RWPE2 (cell line): Measurements from ENCODE around the gene TMEM151A.

Experiments
- ATAC-seq: fragments of 200-7000 bp; cut with Tn5 transposase; 3 replicates; pipeline ENCODE4 v1.9.1; 2021; ENCODE audit warnings: low read depth
- DNase-seq: peaks from one replicate; pipeline ENCODE4 v3.0.0-alpha.2; 2020; ENCODE audit warnings: low spot score
- H3K27ac ChIP-seq: fragments of 450-650 bp; 2 replicates; pipeline ENCODE4 v1.5.1; 2017; ENCODE audit warnings: mild to moderate bottlenecking; ENCODE audit not compliant: poor library complexity, severe bottlenecking
- H3K27me3 ChIP-seq: fragments of 250-450 bp; sonication (Bioruptor Pico); 2 replicates; pipeline ENCODE4 v1.5.1; 2021; ENCODE audit warnings: mild to moderate bottlenecking, moderate library complexity; ENCODE audit not compliant: insufficient read depth, poor library complexity, severe bottlenecking
- H3K36me3 ChIP-seq: fragments of 250-450 bp; sonication (Bioruptor Pico); 2 replicates; pipeline ENCODE4 v1.5.1; 2020; ENCODE audit warnings: low read depth, mild to moderate bottlenecking, moderate library complexity
- H3K4me1 ChIP-seq: fragments of 250-450 bp; sonication (Bioruptor Pico); 2 replicates; pipeline ENCODE4 v1.5.1; 2021; ENCODE audit warnings: mild to moderate bottlenecking, moderate library complexity; ENCODE audit not compliant: insufficient read depth, poor library complexity, severe bottlenecking
- H3K4me3 ChIP-seq: fragments of 250-450 bp; sonication (Bioruptor Pico); 2 replicates; pipeline ENCODE4 v1.5.1; 2021; ENCODE audit warnings: mild to moderate bottlenecking, moderate library complexity; ENCODE audit not compliant: severe bottlenecking
- H3K9me3 ChIP-seq: fragments of 250-450 bp; sonication (Bioruptor Pico); 2 replicates; pipeline ENCODE4 v1.5.1; 2021; ENCODE audit warnings: mild to moderate bottlenecking, moderate library complexity; ENCODE audit not compliant: severe bottlenecking
- CTCF ChIP-seq: fragments of 450-650 bp; IDR thresholded peaks from one replicate; pipeline ENCODE4 v1.5.1; 2017; ENCODE audit warnings: mild to moderate bottlenecking, moderate library complexity; ENCODE audit not compliant: poor library complexity, severe bottlenecking

Gene TMEM151A

GRCh38 chr11:66336234-66337102, 44.8 kb downstream of the TMEM151A start, which contains the start of gene RIN1:
Gene RIN1, minus strand, starts transcription at chr11:66336434. Its CDS starts 32 bp downstream, at chr11:66336402.
- H3K4me1 ChIP-seq: peaks cover 40% of the 10 kb centered on the region
- peak; percentile 62 for TF ChIP-seq CTCF
- DNase-seq (peak; percentile 93), ATAC-seq (peak; percentile 69)
- peaks cover 54% of the 10 kb centered on the region for H3K36me3 ChIP-seq
- no peaks in the 10 kb centered on the region for H3K27me3 ChIP-seq
- peak within 1 kb of the TSS; percentile 95 for H3K27ac ChIP-seq
- peak within 1 kb of the TSS; percentile 61 for H3K4me3 ChIP-seq
- H3K9me3 ChIP-seq: no peaks in the 10 kb centered on the region

- Histone ChIP-seq H3K36me3 (peaks cover 50% of the 10 kb centered on the region), H3K9me3 (no peaks in the 10 kb centered on the region), H3K27me3 (no peaks in the 10 kb centered on the region), H3K27ac (peak overlapping the region; percentile 95), H3K4me1 (peaks cover 40% of the 10 kb centered on the region), H3K4me3 (no peak overlapping the region)
- ATAC-seq (no peak), DNase-seq (no peak)
- no peak for TF ChIP-seq CTCF
Measured at GRCh38 chr11:66337103-66337899, 45.6 kb downstream of the TMEM151A start.

GRCh38 chr11:66338276-66339161, 46.8 kb downstream of the TMEM151A start:
- DNase-seq (no peak), ATAC-seq (no peak)
- Histone ChIP-seq H3K27ac (peak overlapping the region; percentile 95), H3K36me3 (peaks cover 46% of the 10 kb centered on the region), H3K4me3 (no peak overlapping the region), H3K27me3 (no peaks in the 10 kb centered on the region), H3K4me1 (peaks cover 46% of the 10 kb centered on the region), H3K9me3 (no peaks in the 10 kb centered on the region)
- no peak for TF ChIP-seq CTCF

GRCh38 chr11:66339162-66339675, 47.5 kb downstream of the TMEM151A start:
- Histone ChIP-seq H3K4me1 (peaks cover 52% of the 10 kb centered on the region), H3K4me3 (no peak overlapping the region), H3K27ac (peak overlapping the region; percentile 95), H3K36me3 (peaks cover 41% of the 10 kb centered on the region), H3K9me3 (no peaks in the 10 kb centered on the region), H3K27me3 (no peaks in the 10 kb centered on the region)
- DNase-seq: peak; percentile 90
- ATAC-seq: peak; percentile 66
- no peak for TF ChIP-seq CTCF
